GM18520 (cell line): ENCODE data around the gene COL25A1.
"Not testable (repeated sequence)": the region's sequence is repeated elsewhere in the genome, so short reads cannot be mapped to it uniquely, and the experiment has no call there.

Experiments
- ATAC-seq: cut with Tn5 transposase; IDR thresholded peaks from one replicate; pipeline ENCODE4 v1.9.1; 2021; ENCODE audit not compliant: unreplicated experiment

The COL25A1 gene

DNA sequence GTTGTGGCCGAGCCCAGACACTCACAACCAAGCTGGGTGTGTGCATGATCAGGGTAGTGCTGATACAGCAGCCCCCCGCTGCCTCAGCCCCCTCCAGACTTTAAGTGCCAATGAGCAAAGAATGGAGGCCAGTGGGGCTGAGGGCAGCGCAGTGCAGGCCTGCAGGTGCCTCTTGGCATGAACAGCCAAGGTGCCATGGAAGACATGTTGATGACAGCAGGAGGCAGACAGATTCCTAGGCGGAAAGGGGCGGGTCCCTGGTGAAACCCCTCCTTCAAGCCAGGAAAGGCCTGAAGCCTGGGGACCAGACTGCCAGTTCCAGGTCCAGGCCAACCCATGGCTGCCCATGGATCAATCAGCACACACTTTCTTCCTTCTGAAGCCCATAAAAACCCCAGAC lies 286.3 kb downstream of the COL25A1 start:
- no peak for ATAC-seq

DNA sequence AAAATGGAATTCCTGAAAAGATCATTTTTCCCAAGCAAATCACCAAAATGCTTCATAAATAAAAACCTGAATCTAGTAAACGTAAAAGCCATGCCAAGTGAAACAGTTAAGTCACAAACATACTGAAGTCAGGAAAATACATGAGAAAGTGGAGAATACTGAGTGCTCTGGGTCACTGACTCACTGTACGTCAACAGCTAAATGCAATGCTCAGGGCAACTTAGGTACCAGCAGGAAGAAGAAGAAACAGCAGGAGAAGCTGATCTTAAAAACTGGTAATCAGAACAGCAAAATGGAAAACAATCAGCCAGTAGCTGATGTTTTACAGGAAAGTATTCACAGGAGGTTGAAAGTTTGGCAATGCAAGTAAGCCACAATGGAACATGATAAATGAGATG lies 287.0 kb downstream of the COL25A1 start:
- no peak for ATAC-seq

DNA sequence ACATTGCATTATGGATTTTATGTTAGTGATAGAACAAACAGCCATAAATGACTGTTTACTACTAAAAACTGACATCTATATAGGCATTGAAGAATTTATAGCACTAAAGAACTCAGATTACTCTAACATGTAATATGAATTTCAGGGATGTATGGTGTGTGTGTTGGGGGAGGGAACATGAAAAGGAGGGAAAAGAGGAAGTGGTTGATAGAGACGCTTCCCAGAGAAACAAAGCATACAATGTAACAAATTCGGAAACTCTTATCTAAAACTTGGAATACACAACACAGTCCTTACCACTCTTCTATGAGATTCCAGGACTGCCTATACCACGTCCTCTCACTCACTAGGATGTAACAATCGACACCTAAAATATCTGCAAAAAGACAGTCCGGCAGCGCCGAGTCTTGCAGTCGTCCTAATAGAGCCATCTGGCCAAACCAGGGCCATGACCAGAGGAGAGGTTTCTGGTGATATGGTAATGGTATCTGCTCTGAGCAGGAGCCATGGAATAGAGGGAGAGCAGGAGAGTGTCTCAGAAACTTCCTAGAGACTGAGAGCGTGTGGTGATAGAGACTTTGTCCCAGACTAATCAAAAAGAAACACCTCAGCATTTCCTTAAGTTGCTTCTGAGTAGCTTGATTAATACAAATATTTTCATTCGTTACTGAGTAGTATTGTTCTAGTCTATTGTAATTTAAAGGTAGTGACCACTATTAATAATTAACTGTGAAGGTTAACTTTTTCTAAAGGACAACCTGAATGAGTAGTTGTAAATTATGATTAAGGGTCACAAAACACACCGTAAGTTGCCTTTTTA lies 287.7 kb downstream of the COL25A1 start:
- no peak for ATAC-seq

DNA sequence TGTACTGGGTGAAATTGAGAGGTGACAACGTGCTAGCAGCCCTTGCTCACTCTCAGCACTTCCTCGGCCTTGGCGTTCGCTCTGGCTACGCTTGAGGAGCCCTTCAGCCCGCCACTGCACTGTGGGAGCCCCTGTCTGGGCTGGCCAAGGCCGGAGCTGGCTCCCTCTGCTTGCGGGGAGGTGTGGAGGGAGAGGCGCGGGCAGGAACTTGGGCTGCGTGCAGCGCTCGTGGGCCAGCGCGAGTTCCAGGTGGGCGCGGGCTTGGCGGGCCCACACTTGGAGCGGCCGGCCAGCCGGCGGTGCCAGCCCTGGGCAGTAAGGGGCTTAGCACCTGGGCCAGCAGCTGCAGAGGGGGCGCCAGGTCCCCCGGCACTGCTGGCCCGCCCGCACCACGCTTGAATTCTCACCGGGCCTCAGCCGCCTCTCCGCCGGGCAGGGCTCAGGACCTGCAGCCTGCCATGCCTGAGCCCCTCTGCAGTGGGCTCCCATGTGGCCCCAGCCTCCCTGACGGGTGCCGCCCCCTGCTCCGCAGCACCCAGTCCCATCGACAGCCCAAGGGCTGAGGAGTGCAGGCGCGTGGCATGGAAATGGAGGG lies 290.1 kb downstream of the COL25A1 start:
- ATAC-seq = no peak

DNA sequence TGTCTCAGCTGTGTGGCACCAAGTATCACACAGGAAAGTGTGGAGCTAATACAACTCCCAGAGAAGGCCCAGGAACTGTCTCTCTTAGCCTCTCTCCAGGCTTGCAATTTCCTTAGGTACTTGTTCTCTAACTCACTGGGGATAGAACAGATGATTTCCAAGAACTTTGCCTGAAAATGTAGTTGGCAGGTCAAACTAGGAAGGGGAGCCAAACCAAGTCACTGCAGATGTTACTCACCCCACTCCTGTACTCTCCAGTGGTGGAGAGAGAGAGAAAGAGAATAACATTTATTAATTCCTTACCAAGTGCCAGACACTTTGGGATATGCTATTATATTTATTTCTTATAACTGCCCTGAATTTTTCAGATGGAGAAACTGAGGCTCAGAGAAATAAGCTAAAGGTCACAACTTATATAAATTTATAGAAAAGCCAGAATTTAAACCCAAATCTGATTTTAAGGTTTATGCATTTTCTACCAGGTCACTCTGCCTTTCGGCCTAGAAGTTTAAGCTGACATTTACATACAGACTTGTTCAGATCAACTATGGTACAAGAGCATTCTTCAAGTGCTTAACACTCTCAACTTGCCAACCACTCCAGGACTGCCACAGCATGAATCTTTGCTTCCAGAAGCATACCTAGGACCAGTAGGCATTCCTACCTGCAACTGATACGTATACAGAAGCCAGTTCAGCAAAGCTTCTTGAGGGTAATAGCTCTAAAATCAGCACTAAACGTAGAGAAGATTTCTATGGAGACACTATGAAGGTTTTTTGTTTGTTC lies 291.0 kb downstream of the COL25A1 start:
- ATAC-seq = no peak

DNA sequence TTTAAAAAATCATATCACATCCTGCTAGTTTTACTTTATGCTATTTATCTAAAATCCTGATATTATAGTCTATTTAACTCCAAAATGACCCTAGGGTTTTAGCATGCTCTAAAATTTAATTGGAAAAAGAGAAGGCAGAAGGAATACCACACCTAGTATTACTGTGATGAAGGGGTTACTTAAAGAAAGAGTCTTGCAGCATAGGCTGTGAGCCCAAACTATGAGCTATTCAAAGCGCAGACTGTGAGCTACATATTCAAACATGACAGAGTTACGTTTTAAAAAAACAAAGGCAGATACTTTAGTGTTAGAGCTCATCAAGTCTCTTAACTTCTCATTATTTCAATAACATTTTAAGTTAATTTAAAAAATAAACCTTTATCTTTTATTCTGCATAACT lies 291.9 kb downstream of the COL25A1 start:
- no peak for ATAC-seq

DNA sequence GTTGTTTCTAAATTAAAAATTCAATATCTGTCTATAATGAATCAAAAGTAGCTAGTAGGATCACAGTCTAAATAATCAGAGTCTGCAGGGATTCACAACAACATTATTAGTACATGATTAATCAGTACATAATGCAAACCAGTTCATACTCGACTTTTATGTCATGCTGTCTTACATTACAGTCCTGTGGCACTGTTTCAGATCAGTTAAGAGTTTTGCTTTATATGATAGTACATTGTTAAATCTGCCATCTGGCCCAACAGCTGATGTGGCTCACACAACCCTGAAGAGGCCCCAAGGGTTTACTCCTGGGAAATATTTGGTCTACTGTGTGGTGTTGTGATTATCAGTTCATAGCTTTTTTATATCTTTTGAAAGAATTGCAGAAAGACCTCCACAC lies 292.5 kb downstream of the COL25A1 start:
- ATAC-seq = no peak

DNA sequence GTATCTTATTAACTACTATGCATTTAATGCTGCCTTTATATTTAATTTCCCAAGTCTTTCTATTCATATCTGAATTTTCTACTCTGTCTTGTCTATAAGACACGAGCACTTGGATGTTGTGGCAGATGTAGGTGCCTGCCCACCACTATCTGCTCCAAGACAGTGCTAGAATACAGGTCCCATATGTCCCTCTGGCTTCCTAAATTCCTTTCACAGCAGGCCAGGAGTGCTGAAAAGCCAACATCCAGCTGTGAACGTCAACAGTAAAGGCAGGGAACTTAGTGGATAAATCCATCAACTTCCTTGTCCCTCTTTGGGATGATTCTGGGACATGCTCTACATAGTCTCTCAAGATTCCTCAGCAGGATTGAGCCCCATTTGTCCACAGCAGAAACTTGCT lies 294.5 kb downstream of the COL25A1 start:
- ATAC-seq = no peak

DNA sequence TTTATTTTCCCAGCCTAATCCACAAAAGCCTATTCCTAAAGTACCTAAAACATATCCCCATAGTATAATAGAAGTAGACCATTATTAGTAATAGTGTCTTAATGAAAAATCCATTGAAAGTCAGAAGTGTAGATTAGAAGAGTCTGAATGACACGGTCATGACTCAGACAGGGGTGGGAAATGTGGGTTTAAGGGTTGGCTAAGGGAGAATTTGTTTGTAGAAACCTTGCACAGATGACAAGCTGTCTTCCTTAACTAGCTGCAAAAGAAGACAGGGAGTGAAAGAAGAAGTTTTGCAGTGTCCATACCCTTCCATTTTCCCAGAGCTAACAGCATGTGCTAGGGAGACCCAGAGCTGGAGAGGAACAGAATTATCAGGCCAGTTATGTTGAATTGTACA lies 296.9 kb downstream of the COL25A1 start:
- no peak for ATAC-seq

DNA sequence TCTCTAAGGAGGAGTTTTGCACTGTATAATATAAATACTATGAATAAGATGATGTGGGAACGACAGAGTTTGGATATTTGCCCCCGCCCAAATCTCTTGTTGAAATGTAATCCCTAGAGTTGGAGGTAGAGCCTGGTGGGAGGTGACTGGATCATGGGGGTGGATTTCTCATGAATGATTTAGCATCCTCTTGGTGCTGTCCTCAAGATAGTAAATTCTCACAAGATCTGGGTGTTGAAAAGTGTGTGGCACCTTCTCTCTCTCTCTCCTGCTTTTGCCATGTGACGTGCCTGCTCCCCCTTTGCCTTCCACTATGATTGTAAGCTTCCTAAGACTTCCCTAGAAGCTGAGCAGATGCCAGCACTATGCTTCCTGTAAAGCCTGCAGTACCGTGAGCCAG lies 298.0 kb downstream of the COL25A1 start:
- ATAC-seq = no peak

DNA sequence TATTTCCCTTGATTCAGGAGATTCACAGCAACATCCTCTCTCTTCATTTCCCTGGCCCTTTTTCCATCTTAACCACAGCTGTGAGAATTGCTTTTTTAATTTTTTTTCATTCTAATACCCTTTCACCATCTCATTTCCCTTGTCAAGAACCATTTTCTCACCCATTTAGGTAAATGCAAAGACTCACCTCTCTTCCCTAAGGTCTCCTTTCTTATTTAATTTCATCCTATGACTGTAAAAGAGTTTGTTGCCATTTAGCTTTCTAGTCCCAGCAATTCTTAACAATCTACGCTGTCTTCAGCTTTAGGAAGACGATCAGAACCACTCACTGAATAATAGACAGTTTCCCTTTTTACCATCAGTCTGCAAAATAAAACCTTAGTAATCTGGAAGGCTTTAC lies 298.5 kb downstream of the COL25A1 start:
- ATAC-seq = no peak

DNA sequence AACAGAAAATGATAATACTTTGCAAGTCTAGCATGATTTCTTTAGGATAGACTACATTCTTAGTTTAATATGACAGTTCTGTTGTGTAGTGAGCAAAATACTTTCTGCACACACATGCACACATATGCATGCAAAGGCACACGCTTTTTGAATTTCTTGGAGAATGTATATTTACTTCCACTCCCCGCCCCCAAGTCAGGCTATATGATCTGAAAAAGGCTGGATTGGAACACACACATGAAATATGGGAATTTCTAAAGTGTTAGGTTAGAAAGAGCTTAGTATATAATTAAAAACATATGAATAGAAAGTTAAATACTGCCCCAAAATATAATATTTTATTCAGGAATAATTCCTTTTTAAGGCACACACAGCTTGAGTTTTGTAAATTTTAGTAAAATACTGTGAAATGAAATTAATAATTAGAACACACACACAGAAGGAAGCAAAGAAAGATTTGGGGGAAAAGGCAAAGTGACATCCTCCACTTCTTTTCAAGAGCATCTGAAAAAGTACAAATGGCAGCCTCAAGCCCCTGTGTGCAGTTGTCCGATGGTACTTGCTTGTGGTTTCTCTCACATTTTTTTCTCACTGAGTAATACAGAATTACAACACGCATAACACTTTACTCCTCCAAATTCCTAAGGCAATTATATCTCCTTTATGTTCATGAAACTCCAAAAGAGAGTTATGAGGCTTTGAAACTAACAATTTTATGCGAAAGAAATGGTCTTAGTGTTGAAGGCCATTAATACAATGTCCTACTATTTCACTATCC lies 310.7 kb downstream of the COL25A1 start:
- ATAC-seq = no peak

DNA sequence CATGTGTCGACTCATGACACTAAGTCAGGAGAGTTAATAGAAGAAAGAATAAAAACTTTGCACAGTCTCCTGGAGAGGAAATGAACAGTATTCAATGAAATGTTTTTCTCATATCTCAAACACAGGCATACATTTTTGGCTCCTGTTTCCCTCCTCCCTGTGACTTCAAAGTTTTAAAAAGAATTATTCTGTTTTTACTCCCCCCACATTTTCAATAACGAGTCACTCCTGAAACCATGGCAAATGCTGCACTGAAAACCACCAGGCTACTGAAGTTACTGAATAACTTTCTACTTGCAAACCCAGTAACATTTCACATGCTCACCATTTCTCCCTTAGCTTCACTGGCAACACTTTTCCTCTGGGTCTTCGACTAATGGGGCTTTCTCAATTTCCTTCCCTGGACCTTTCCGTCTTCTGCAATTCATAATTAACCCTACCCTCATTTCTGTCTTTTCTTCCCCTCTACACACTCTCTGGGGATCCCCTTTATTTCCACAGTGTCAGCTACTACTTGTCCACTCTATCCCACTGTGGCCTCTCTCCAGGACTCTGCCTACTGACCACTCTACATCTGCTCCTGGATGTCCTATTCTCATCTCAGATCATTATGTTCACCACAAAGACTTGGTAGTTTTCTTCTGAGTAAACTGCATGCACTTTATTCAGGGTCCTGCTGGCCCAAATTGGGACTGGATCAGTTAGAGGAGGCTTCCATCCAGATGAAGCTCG lies 313.8 kb downstream of the COL25A1 start:
- ATAC-seq = no peak

DNA sequence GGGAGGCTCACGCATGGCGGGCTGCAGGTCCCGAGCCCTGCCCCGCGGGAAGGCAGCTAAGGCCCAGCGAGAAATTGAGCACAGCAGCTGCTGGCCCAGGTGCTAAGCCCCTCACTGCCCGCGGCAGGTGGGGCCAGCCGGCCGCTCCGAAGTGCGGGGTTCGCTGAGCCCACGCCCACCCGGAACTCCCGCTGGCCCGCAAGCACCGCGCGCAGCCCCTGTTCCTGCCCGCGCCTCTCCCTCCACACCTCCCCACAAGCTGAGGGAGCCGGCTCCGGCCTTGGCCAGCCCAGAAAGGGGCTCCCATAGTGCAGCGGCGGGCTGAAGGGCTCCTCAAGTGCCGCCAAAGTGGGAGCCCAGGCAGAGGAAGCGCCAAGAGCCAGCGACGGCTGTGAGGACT lies 318.0 kb downstream of the COL25A1 start:
- not testable (repeated sequence) for ATAC-seq

DNA sequence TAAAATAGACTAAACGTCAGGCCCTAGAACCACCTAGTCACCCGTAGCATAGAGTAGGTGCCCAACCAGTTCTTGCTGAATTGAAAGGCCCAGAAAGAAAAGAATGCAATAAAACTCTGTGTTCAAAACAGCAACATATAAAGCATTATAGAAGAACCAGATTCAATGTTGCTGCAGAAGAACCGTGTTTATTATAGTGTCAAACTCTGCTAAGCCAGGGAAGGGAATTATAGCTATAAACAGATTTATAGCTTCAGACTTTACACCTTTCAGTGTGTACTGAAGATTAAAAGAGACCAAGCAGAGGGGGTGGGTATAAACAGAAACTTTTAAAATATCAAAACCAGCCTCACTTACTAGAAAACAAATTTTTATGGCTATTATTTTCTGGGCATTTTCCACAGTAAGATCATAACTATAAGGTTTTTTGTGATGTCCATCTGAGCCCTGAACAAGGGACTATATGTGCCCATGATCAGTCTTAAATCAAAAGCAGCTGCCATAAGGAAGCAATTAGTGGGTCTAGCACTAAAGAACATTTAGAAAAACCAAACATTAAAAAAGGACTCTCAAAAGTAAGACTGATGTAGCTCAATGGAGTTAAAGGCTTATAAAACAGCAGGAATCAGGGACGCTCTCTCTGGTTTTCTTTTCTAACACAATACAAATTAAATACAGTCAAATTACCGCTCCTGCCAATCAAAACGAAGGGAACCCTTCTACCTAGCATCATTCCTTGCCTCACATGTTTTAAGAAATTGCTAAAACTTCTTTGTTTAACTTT lies 319.9 kb downstream of the COL25A1 start:
- no peak for ATAC-seq

DNA sequence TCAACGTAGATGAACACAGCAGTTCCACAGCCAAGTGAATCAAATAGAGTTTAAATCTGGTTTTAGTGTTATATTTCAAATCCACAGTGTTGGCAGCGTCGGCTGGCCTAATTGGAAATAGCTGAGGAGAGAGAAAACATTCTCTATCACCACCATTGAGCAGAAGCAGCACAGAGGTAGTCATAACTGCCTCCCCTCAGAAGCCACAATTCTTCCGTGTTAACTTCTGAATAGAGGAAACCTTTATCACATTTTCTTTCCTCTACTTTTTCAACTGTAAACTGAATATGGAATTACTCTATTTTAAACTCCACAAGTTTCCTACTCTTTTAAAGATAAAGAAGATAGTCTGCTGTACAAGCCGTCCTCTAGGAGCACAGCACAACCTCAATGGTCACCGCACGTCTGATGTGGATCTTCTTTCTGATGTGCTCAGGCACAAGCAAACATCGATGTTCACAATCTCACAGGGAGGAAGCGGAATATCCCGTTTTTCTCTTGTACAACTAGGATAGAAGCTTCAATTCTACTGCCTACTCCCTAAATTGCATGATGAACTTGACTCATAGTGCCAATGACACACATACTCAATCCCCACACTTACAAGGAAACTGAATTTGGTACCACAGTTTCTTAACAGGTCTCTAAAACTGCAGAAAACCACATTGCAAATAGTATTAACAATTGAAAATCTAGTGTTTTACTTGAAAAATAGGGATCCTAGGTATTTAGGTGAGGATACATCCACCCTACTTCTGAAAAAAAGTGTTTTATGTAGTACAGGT lies 321.8 kb downstream of the COL25A1 start:
- no peak for ATAC-seq

DNA sequence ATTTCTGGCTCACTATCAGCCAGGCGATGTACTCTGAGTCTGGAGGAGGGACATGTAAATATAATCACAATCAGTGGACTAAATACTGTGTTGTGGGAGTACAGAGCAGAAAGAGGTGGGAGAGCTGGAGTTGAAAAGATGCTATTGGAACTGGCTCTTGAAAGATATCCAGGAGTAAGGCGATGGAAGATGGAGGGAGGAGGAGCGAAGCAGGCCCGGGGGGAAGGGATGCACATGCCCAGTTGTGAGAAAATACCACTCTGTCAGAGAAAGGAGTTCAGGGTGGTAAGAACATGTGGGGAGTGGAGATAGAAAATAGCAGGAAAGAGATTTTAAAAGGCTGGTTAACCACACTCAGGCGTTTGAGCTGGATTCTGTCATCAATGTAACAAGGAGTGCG lies 322.7 kb downstream of the COL25A1 start:
- no peak for ATAC-seq

DNA sequence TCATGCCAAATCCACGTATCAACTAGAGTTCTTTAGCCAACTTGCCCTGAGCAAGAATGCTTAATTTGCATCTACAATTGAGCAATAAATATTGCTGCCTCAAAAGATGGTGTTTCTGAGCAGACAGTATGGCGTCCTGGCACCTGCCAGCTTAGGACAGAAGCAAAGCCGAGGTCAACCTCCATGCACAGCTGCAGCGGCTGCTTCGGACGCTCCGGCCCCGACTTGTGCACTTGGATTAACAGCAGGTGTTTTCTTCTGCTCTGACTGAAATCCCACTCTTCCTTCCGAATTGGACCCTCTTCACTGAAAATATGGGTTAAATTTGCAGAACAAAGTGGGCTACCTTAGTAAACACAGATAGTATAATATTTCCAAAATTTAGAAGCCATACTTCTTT lies 324.4 kb downstream of the COL25A1 start:
- no peak for ATAC-seq
